HFFc6 (cell line): ENCODE measurements around the gene IGFBP3. TPM values are rescaled to one million over a fixed set of nuclear protein-coding genes. Genes with fewer than 3 reads are reported as not detected.

Experiments used
- DNase-seq: peaks from one replicate; pipeline ENCODE4 v3.0.0-alpha.2; 2018
- H3K27ac Mint-ChIP-seq: 2 replicates; pipeline ENCODE4 v1.8.0; 2020; ENCODE audit warnings: mild to moderate bottlenecking, mixed read lengths
- H3K27me3 Mint-ChIP-seq: 2 replicates; pipeline ENCODE4 v1.8.0; 2021; ENCODE audit warnings: mild to moderate bottlenecking, moderate library complexity, mixed read lengths; ENCODE audit not compliant: insufficient read depth
- H3K36me3 Mint-ChIP-seq: 2 replicates; pipeline ENCODE4 v1.8.0; 2021; ENCODE audit warnings: low read depth, mixed read lengths
- H3K4me1 Mint-ChIP-seq: 2 replicates; pipeline ENCODE4 v1.8.0; 2020; ENCODE audit warnings: low read depth, mixed read lengths
- H3K4me3 Mint-ChIP-seq: 2 replicates; pipeline ENCODE4 v1.8.0; 2020; ENCODE audit warnings: mild to moderate bottlenecking, moderate library complexity, mixed read lengths
- H3K9me3 Mint-ChIP-seq: 2 replicates; pipeline ENCODE4 v1.8.0; 2020; ENCODE audit warnings: mild to moderate bottlenecking, mixed read lengths
- CTCF ChIP-seq: fragments of 200-600 bp; sonication (generic); IDR thresholded peaks from 2 replicates; pipeline ENCODE4 v1.5.0; 2021; ENCODE audit warnings: antibody characterized with exemption, mild to moderate bottlenecking
- total RNA-seq, 6 experiments: library from RNA; stranded (reverse); fragmentation: NEBNext Ultra II Directional; extraction: Animal tissue kit (Norgen Biotek cat#: 25700); gene quantifications; 2 replicates in 1 of 6; 3 replicates in 5 of 6; pipeline ENCODE4 v1.2.3, GENCODE V29; 2021

The IGFBP3 gene
- total RNA-seq, 6 experiments from 2014 or later: 797 to 983 (median 926) TPM

- DNase-seq: no peak
- TF ChIP-seq CTCF: peak; percentile 47; the same call in 1 of the 2 replicates
- Mint-ChIP-seq H3K36me3 (no peaks in the 10 kb centered on the region), H3K9me3 (no peaks in the 10 kb centered on the region), H3K27ac (no peak overlapping the region), H3K27me3 (peaks cover 17% of the 10 kb centered on the region), H3K4me3 (no peak overlapping the region), H3K4me1 (peaks cover 14% of the 10 kb centered on the region)
These were observed 29.3 kb downstream of the IGFBP3 start for GRCh38 chr7:45891462-45892402.

- Mint-ChIP-seq H3K4me1 (peaks cover 7% of the 10 kb centered on the region; the same call in 1 of the 2 replicates), H3K36me3 (no peaks in the 10 kb centered on the region), H3K4me3 (no peak overlapping the region), H3K27me3 (peaks cover 20% of the 10 kb centered on the region), H3K9me3 (no peaks in the 10 kb centered on the region), H3K27ac (no peak overlapping the region)
- peak; percentile 36 for DNase-seq
- TF ChIP-seq CTCF: peak; percentile 90
These were observed 30.1 kb downstream of the IGFBP3 start for GRCh38 chr7:45890902-45891461.

GRCh38 chr7:45890125-45890901, 30.8 kb downstream of the IGFBP3 start:
- no peak for TF ChIP-seq CTCF
- DNase-seq: no peak
- H3K36me3 Mint-ChIP-seq: no peaks in the 10 kb centered on the region
- no peak overlapping the region for H3K4me3 Mint-ChIP-seq
- H3K9me3 Mint-ChIP-seq: no peaks in the 10 kb centered on the region
- H3K27me3 Mint-ChIP-seq: peaks cover 20% of the 10 kb centered on the region
- H3K27ac Mint-ChIP-seq: no peak overlapping the region
- H3K4me1 Mint-ChIP-seq: peaks cover 14% of the 10 kb centered on the region

- Mint-ChIP-seq H3K4me1 (peaks cover 17% of the 10 kb centered on the region), H3K4me3 (no peak overlapping the region), H3K9me3 (no peaks in the 10 kb centered on the region), H3K36me3 (no peaks in the 10 kb centered on the region), H3K27ac (no peak overlapping the region), H3K27me3 (peaks cover 19% of the 10 kb centered on the region)
- TF ChIP-seq CTCF: no peak
- DNase-seq: no peak
These were observed 31.6 kb downstream of the IGFBP3 start for GRCh38 chr7:45889367-45890067.

- no peak for TF ChIP-seq CTCF
- H3K36me3 Mint-ChIP-seq: no peaks in the 10 kb centered on the region
- peaks cover 15% of the 10 kb centered on the region for H3K27me3 Mint-ChIP-seq
- no peak for DNase-seq
- no peaks in the 10 kb centered on the region for H3K9me3 Mint-ChIP-seq
- no peak overlapping the region for H3K27ac Mint-ChIP-seq
- H3K4me3 Mint-ChIP-seq: no peak overlapping the region
- H3K4me1 Mint-ChIP-seq: peaks cover 17% of the 10 kb centered on the region
These were observed 32.1 kb downstream of the IGFBP3 start for GRCh38 chr7:45888993-45889366.
